Smooth muscle cell (in vitro differentiated cells): ENCODE results near the gene C15orf39. TPM values are rescaled to one million over a fixed set of nuclear protein-coding genes. Genes with fewer than 3 reads are reported as not detected.
A peak's percentile ranks its signal among the peaks of the same experiment; 100 is the strongest.

ENCODE experiments used
- DNase-seq: peaks from one replicate; lab custom pipeline; 2025; ENCODE audit not compliant: unreplicated experiment; lab: John Stamatoyannopoulos, UW
- H2AFZ ChIP-seq: fragments of 200-600 bp; sonication (generic); 2 replicates; pipeline ENCODE4 v1.6.0; 2016; ENCODE audit warnings: antibody characterized with exemption, low read depth, mild to moderate bottlenecking
- H3F3A ChIP-seq: fragments of 200-600 bp; sonication (generic); 2 replicates; pipeline ENCODE4 v1.6.0; 2017; ENCODE audit warnings: antibody characterized with exemption, low read depth
- H3K27ac ChIP-seq: fragments of 200-600 bp; sonication (generic); 2 replicates; pipeline ENCODE4 v1.5.1; 2016; ENCODE audit warnings: low read depth, mild to moderate bottlenecking
- H3K27me3 ChIP-seq: fragments of 200-600 bp; sonication (generic); 2 replicates; pipeline ENCODE4 v1.6.1; 2016; ENCODE audit warnings: low read depth, mild to moderate bottlenecking
- H3K36me3 ChIP-seq: fragments of 200-600 bp; sonication (generic); 2 replicates; pipeline ENCODE4 v1.5.1; 2016; ENCODE audit warnings: low read depth
- H3K4me1 ChIP-seq: fragments of 200-600 bp; sonication (generic); 2 replicates; pipeline ENCODE4 v1.5.1; 2016; ENCODE audit warnings: low read depth
- H3K4me2 ChIP-seq: fragments of 200-600 bp; sonication (generic); 2 replicates; pipeline ENCODE4 v1.6.0; 2016; ENCODE audit warnings: mild to moderate bottlenecking
- H3K4me3 ChIP-seq: fragments of 200-600 bp; sonication (generic); 2 replicates; pipeline ENCODE4 v1.5.1; 2016; ENCODE audit warnings: mild to moderate bottlenecking
- H3K79me2 ChIP-seq: fragments of 200-600 bp; sonication (generic); 2 replicates; pipeline ENCODE4 v1.6.0; 2016; ENCODE audit warnings: low read depth, mild to moderate bottlenecking
- H3K9ac ChIP-seq: fragments of 200-600 bp; sonication (generic); 2 replicates; pipeline ENCODE4 v1.6.0; 2016; ENCODE audit warnings: low read depth
- H3K9me3 ChIP-seq: fragments of 200-600 bp; sonication (generic); replicated peaks from 2 replicates; pipeline ENCODE4 v1.5.1; 2016; ENCODE audit warnings: low read depth
- H4K20me1 ChIP-seq: fragments of 200-600 bp; sonication (generic); 2 replicates; pipeline ENCODE4 v1.6.0; 2016; ENCODE audit warnings: low read depth
- CTCF ChIP-seq: fragments of 200-600 bp; sonication (generic); IDR thresholded peaks from 2 replicates; pipeline ENCODE4 v1.5.1; 2017; ENCODE audit warnings: borderline replicate concordance, mild to moderate bottlenecking, antibody characterized with exemption; ENCODE audit not compliant: insufficient read depth, poor library complexity, severe bottlenecking
- WGBS: methylation state at CpG from one replicate; pipeline ENCODE4 v1.1.7; 2016; ENCODE audit warnings: low lambda C conversion rate; 5-methylcytosine and 5-hydroxymethylcytosine counted together
- polyA plus RNA-seq: library from polyadenylated mRNA; unstranded; fragments of >200 nt; fragmentation: Nextera tagmentation; extraction: Ambion mirVana; gene quantifications from 2 replicates; pipeline ENCODE4 v1.2.1, GENCODE V29; 2016
- total RNA-seq: library from RNA; depleted of rRNA; stranded (reverse); fragments of >200 nt; gene quantifications from 2 replicates; pipeline ENCODE4 v1.2.3, GENCODE V29; 2014

The C15orf39 gene
- total and polyA plus RNA-seq, 2 experiments from 2014 or later, result 8.4 to 9.3 TPM

- no peak for TF ChIP-seq CTCF
- Histone ChIP-seq H4K20me1 (no peaks in the 10 kb centered on the region), H3K79me2 (no peaks in the 10 kb centered on the region), H3K27me3 (no peaks in the 10 kb centered on the region), H3K4me1 (no peaks in the 10 kb centered on the region), H3K4me2 (no peak overlapping the region), H3F3A (peaks cover 4% of the 10 kb centered on the region), H3K27ac (peak overlapping the region; percentile 42), H2AFZ (no peak overlapping the region), H3K9ac (no peak overlapping the region), H3K36me3 (no peaks in the 10 kb centered on the region), H3K9me3 (no peaks in the 10 kb centered on the region), H3K4me3 (no peak overlapping the region)
- no peak for DNase-seq
- 65% methylated on average over 5 of the region's 5 CpGs for WGBS
These were observed 33.9 kb upstream of the C15orf39 start for GRCh38 chr15:75167588-75168350.

- Histone ChIP-seq H2AFZ (no peak overlapping the region), H3K27ac (peak overlapping the region; percentile 42), H3K9me3 (no peaks in the 10 kb centered on the region), H3K27me3 (no peaks in the 10 kb centered on the region), H3K4me3 (no peak overlapping the region), H3K9ac (no peak overlapping the region), H3K36me3 (no peaks in the 10 kb centered on the region), H3K79me2 (no peaks in the 10 kb centered on the region), H4K20me1 (no peaks in the 10 kb centered on the region), H3K4me1 (no peaks in the 10 kb centered on the region), H3K4me2 (no peak overlapping the region), H3F3A (peaks cover 4% of the 10 kb centered on the region)
- WGBS, result 78% methylated on average over 4 of the region's 4 CpGs
- DNase-seq, result no peak
- no peak for TF ChIP-seq CTCF
These were observed 33.3 kb upstream of the C15orf39 start for GRCh38 chr15:75168374-75168773.

GRCh38 chr15:75170203-75170602, 31.5 kb upstream of the C15orf39 start:
- Histone ChIP-seq H3K4me3 (no peak overlapping the region), H2AFZ (no peak overlapping the region), H3K4me2 (no peak overlapping the region), H3K36me3 (no peaks in the 10 kb centered on the region), H3K79me2 (no peaks in the 10 kb centered on the region), H3K9me3 (no peaks in the 10 kb centered on the region), H4K20me1 (no peaks in the 10 kb centered on the region), H3F3A (peaks cover 5% of the 10 kb centered on the region), H3K9ac (no peak overlapping the region), H3K4me1 (no peaks in the 10 kb centered on the region), H3K27me3 (no peaks in the 10 kb centered on the region), H3K27ac (no peak overlapping the region)
- 97% methylated on average over 1 of the region's 1 CpG for WGBS
- TF ChIP-seq CTCF, result no peak
- no peak for DNase-seq

- peak overlapping the region; percentile 33 for H3K4me2 ChIP-seq
- H4K20me1 ChIP-seq, result no peaks in the 10 kb centered on the region
- H3K4me1 ChIP-seq, result no peaks in the 10 kb centered on the region
- no peaks in the 10 kb centered on the region for H3K9me3 ChIP-seq
- H3F3A ChIP-seq, result peaks cover 9% of the 10 kb centered on the region
- no peaks in the 10 kb centered on the region for H3K79me2 ChIP-seq
- H3K27ac ChIP-seq, result no peak overlapping the region
- H3K27me3 ChIP-seq, result no peaks in the 10 kb centered on the region
- no peaks in the 10 kb centered on the region for H3K36me3 ChIP-seq
- 88% methylated on average over 6 of the region's 6 CpGs for WGBS
- no peak overlapping the region for H3K9ac ChIP-seq
- no peak for DNase-seq
- no peak for TF ChIP-seq CTCF
- no peak overlapping the region for H3K4me3 ChIP-seq
- no peak overlapping the region for H2AFZ ChIP-seq
These were observed 30.9 kb upstream of the C15orf39 start for GRCh38 chr15:75170711-75171341.
